Nephron (organoid): Measurements from ENCODE around the gene OR5K2.

Source experiments
- H3K27ac Mint-ChIP-seq, 3 experiments: 2 replicates each; pipeline ENCODE4 v1.8.0; 2020; ENCODE audit warnings: mixed read lengths in 3 of 3, mild to moderate bottlenecking in 2 of 3, moderate library complexity in 1 of 3
- H3K27me3 Mint-ChIP-seq: 2 replicates; pipeline ENCODE4 v1.8.0; 2021; ENCODE audit warnings: low read depth, mild to moderate bottlenecking, moderate library complexity, mixed read lengths
- H3K36me3 Mint-ChIP-seq: 2 replicates; pipeline ENCODE4 v1.8.0; 2020; ENCODE audit warnings: low read depth, mixed read lengths
- H3K4me1 Mint-ChIP-seq: 2 replicates; pipeline ENCODE4 v1.8.0; 2020; ENCODE audit warnings: mixed read lengths
- H3K4me3 Mint-ChIP-seq, 3 experiments: 2 replicates each; pipeline ENCODE4 v1.8.0; 2020; ENCODE audit warnings: mild to moderate bottlenecking in 3 of 3, mixed read lengths in 3 of 3, moderate library complexity in 2 of 3
- H3K9me3 Mint-ChIP-seq: 2 replicates; pipeline ENCODE4 v1.8.0; 2020; ENCODE audit warnings: mixed read lengths
- TF ChIP-seq, protein P1 (sequence below), 3 experiments: fragments of 200-600 bp; sonication (generic); IDR thresholded peaks; one replicate each; pipeline ENCODE4 v1.5.0; 2021; ENCODE audit warnings: antibody characterized with exemption in 3 of 3; ENCODE audit not compliant: unreplicated experiment in 3 of 3

The OR5K2 gene

DNA sequence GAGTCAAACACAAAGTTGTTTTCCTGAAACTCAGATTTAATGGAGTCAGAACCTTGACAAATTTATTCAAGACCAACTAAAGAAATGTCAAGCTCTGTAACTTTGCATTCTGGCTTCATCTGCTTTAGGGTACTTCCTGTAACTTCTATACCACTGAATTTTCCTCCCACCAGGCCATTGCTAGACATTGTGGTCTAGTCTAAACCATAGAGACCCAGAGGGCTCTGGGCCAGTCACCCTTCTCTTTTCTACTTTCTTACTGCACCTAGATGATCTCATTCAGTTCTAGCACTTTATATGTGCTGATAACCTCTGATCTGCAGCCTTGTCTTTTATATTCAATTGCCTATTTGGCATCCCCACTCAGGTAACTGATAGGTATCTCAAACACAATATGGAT lies 37.3 kb upstream of the OR5K2 start:
- Mint-ChIP-seq H3K9me3 (no peaks in the 10 kb centered on the region), H3K27me3 (no peaks in the 10 kb centered on the region), H3K4me3 (no peak overlapping the region), H3K4me1 (no peaks in the 10 kb centered on the region), H3K36me3 (no peaks in the 10 kb centered on the region), H3K27ac (no peak overlapping the region)
- TF ChIP-seq, protein P1, sequence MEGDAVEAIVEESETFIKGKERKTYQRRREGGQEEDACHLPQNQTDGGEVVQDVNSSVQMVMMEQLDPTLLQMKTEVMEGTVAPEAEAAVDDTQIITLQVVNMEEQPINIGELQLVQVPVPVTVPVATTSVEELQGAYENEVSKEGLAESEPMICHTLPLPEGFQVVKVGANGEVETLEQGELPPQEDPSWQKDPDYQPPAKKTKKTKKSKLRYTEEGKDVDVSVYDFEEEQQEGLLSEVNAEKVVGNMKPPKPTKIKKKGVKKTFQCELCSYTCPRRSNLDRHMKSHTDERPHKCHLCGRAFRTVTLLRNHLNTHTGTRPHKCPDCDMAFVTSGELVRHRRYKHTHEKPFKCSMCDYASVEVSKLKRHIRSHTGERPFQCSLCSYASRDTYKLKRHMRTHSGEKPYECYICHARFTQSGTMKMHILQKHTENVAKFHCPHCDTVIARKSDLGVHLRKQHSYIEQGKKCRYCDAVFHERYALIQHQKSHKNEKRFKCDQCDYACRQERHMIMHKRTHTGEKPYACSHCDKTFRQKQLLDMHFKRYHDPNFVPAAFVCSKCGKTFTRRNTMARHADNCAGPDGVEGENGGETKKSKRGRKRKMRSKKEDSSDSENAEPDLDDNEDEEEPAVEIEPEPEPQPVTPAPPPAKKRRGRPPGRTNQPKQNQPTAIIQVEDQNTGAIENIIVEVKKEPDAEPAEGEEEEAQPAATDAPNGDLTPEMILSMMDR (IDR thresholded peaks at IDR 0.05; ENCODE audit: unreplicated experiment in 3 of 3): no peak

DNA sequence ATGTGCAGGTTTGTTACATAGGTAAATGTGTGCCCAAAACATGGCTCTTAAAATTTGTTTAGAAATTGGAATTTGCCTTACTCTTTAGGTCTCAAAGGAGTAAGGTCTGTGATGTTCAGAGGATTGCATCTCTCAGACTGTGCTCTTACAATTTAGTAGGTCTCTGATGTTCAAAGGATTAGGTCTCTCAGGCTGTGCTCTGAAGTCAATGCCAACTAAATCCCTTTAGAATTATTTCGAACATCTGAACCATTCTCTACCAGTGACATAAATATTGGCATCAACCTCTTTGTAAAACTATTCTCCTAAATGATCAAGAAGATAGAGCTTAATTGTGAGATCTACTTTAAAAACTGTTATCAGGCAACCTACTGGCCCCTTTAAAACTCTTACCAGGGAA lies 34.6 kb upstream of the OR5K2 start, which contains the start of gene OR5K1:
Gene OR5K1 (plus strand): TSS at position 301 of the 400 bp plus-strand sequence. CDS start 6,376 bp downstream, outside the sequence.
- H3K4me1 Mint-ChIP-seq: no peaks in the 10 kb centered on the region
- H3K9me3 Mint-ChIP-seq: no peaks in the 10 kb centered on the region
- no peaks in the 10 kb centered on the region for H3K36me3 Mint-ChIP-seq
- TF ChIP-seq, protein P1 (IDR thresholded peaks at IDR 0.05; ENCODE audit: unreplicated experiment in 3 of 3): no peak
- no peaks in the 10 kb centered on the region for H3K27me3 Mint-ChIP-seq
- no peak within 1 kb of the TSS for H3K27ac Mint-ChIP-seq
- no peak within 1 kb of the TSS for H3K4me3 Mint-ChIP-seq

DNA sequence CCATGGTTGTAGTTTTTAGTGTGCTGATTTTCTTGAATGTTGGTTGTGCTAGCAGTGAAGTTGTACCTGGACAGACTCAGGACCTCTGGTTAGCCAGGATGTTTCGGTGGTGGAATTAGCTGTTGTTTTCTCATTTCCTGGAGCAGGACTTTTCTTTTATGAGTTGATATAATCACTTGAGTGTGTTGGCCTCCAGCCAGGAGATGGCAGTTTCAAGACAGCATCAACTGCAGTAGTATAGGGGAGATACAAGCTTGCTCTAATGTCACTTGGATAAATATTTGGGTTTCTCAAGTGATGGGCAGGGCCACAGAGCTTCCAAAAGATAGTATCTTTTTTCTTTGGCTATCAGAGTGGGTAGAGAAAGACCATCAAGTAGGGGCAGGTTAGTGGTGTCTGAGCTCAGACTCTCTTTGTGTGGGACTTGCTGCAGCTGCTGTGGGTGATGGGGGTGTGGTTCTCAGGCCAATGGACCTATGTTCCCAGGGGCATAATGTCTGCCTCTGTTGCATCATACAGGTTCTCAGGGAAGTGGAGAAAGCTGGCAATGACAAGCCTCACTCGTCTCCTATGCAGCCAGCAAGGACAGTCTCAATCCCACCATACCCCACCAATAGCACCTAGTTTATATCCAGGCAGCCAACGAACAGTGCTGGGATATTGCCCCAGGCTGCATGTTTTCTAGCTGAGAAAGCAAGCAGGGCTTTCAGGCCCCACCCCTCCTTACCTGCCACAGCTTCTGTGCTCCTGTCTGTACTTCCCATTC lies 14.6 kb upstream of the OR5K2 start:
- no peaks in the 10 kb centered on the region for H3K4me1 Mint-ChIP-seq
- peaks cover 4% of the 10 kb centered on the region for H3K27me3 Mint-ChIP-seq
- peaks cover 19% of the 10 kb centered on the region for H3K9me3 Mint-ChIP-seq
- H3K36me3 Mint-ChIP-seq: no peaks in the 10 kb centered on the region
- TF ChIP-seq, protein P1 (IDR thresholded peaks at IDR 0.05; ENCODE audit: unreplicated experiment in 3 of 3): no peak
- no peak overlapping the region for H3K4me3 Mint-ChIP-seq
- no peak overlapping the region for H3K27ac Mint-ChIP-seq

DNA sequence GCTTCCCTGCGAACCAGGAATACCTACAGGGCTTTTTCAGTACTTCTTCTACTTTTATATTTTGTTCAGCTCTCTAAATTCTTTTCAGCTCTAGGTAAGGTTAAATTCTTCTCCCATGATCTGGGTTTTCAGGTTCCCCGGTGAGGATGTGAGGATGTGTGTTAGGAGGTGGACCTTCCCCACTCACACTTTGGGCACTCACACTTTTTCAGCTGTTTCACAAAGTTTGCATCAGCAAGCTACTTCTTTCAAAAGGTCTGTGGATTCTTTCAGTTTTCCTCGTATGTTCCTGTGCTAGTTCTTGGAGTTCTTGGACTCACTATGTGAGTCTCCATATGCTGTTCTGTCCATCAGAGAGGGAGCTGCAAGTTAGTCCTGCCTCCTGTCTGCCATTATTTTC lies 13.9 kb upstream of the OR5K2 start:
- H3K9me3 Mint-ChIP-seq: peaks cover 18% of the 10 kb centered on the region
- H3K36me3 Mint-ChIP-seq: no peaks in the 10 kb centered on the region
- H3K4me3 Mint-ChIP-seq: no peak overlapping the region
- TF ChIP-seq, protein P1 (IDR thresholded peaks at IDR 0.05; ENCODE audit: unreplicated experiment in 3 of 3): no peak
- peaks cover 4% of the 10 kb centered on the region for H3K27me3 Mint-ChIP-seq
- no peak overlapping the region for H3K27ac Mint-ChIP-seq
- H3K4me1 Mint-ChIP-seq: no peaks in the 10 kb centered on the region

DNA sequence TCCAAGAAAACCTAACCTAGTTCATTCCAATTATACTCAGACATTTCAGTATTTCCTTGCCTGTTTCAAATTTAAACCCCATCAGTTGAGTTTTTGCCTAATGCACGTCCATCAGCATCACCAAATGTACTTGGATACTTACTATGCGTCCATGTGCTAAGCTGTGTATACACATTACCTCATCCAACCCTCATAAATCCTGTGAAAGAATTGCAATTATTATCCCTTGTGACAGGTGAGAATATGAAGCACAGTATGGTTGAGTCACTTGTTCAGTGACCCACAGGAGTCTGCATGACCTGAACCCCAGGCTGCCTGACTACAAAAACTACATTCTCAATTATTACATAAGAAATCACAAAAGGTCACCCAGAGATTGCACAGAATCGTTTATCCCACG lies 2.5 kb downstream of the OR5K2 start:
- Mint-ChIP-seq H3K4me3 (no peak overlapping the region), H3K4me1 (no peaks in the 10 kb centered on the region), H3K27me3 (no peaks in the 10 kb centered on the region), H3K36me3 (no peaks in the 10 kb centered on the region), H3K9me3 (no peaks in the 10 kb centered on the region), H3K27ac (no peak overlapping the region)
- TF ChIP-seq, protein P1 (IDR thresholded peaks at IDR 0.05; ENCODE audit: unreplicated experiment in 3 of 3): no peak

DNA sequence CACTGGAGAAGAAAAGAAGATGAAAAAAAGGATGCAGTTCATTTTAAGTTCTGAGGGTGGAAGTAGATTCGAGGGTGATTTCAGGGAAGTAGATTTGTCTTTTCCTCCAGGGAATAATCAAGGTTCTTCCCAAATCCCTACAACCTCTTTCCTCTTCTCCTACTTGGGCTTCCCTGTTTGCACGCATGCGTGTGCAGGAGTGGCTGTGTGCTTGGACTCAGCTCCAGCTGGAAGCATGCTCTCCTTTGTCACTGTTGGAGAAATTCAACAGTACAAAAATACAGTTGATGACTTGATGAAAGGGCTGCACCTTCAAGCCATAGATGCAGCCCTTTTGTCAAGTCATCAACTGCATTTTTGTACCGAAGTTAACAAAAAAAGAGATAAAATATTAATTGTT lies 3.8 kb downstream of the OR5K2 start:
- Mint-ChIP-seq H3K4me1 (no peaks in the 10 kb centered on the region), H3K9me3 (no peaks in the 10 kb centered on the region), H3K36me3 (no peaks in the 10 kb centered on the region), H3K27ac (no peak overlapping the region), H3K27me3 (no peaks in the 10 kb centered on the region), H3K4me3 (no peak overlapping the region)
- TF ChIP-seq, protein P1 (IDR thresholded peaks at IDR 0.05; ENCODE audit: unreplicated experiment in 3 of 3): no peak
